GM19193 (cell line): ENCODE results near the gene TBC1D23.

Source experiments
- POLR2A ChIP-seq: IDR thresholded peaks from 4 replicates; pipeline ENCODE4 v1.6.1; 2011; ENCODE audit not compliant: insufficient read depth, insufficient read length; ENCODE audit errors: extremely low read depth

TBC1D23 gene

DNA sequence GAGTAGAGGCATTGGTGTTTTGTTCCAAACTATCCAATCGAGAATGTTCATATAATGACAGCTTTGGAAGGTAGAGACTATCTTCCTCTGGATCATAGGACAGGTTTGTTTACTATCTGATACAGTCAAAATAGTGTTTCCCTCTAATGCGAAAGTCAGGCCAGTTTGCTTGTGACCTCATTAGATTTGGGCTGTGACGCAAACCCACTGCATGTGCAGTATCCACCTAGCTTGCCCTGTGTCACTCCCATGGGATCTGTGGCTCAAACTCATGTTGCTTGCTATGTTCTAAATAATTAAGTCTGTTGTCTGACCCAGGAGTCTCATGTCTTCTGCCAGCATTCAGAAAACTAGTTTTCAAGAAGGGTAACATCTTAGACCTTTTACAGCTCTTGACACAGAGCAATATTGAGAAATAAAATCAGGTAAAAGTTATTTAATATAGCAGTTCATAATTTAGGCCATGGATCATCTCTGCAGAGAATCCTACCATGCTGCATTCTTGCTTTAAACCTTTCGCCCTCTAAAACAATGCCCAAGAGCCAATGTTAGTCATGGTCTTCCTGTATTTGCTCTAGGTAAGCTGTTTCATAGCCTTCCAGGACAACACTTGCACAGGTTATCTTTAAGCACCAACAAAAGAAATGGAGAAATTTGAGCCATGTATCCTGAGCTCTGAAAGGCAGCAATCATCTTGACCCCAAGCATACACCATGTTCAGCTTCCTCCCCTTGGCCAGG, 100.1 kb downstream of the TBC1D23 start:
- TF ChIP-seq POLR2A = no peak

DNA sequence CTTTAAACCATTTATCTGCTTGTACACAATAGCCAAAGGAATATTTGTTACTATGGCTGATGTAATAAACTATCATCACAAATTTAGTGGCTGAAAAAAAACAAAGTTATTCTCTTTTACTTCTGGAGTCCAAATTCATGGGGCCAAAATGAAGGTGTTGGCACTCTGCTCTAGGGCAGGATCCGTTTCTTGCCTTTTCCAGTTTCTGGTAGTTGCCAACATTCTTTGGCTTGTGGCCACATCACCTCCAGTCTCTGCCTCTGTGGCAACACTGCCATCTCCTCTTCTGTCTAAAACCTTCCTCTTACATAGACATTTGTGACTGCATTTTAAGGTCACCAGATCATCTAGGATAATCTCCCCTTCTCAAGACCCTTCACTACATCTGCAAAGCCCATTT, 101.1 kb downstream of the TBC1D23 start:
- no peak for TF ChIP-seq POLR2A

DNA sequence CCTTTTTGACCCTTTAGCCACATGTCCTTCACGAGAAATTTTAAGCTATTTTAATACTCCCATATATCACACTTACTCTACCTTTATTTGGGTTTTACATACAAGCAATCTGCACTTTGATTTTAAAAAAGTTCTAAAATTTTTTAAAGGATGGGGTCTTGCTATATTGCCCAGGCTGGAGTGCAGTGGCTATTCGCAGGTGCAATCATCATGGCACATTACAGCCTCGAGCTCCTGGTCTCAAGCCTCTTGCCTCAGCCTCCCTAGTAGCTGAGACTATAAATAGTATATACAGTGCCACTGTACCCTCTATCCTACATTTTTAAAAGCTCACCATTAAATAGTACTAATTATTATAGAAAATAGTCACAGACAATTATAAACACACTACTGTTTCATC, 103.6 kb downstream of the TBC1D23 start:
- no peak for TF ChIP-seq POLR2A

DNA sequence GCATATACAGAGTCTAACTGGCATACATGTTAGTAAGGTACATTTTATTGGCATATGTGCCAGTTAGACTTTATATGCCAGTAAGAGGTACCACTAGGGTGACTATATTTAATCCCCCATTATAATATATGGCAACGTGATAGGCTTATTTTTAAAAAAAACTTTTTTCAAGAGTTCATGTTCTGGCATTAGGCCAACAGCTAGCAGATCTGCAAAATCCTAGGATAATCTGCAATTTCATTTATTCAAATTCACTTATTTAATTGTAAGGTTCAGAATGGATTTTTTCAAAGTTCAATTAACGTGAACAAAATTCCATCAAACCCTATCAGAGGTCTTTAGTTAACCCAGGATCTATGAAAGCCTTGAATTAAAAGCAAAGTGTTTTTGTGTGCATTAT, 105.6 kb downstream of the TBC1D23 start:
- no peak for TF ChIP-seq POLR2A

DNA sequence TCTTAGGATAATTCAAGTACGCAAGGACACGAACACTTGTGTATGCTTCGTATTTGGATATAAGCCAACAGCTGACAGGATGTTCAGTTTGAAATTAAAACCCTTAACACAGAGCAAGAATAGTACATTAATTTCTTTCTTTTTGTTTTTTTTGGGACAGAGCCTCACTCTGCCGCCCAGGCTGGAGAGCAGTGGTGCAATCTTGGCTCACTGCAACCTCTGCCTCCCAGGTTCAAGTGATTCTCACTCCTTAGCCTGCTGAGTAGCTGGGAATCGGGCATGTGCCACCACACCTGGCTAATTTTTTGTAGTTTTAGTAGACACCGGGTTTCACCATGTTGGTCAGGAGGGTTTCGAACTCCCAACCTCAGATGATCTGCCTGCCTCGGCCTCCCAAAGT, 107.6 kb downstream of the TBC1D23 start:
- no peak for TF ChIP-seq POLR2A

DNA sequence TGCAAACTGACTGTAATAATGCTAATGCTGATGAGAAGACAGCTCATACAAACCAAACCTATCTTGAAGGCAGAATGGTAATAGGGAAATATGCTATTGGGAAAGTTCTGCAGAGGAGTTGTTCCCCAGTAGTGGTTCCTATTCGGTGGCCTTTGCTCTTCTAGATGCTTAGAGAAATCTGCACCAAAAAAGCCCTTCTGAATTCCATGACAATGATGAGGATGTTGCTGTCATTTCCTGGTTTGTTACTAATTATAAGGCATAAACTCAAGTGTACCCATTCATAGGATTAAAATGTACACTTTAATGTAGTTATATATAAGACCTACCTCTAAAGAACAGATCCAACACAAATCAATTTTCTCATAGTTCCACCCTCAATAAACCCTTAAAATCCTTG, 110.0 kb downstream of the TBC1D23 start:
- no peak for TF ChIP-seq POLR2A

DNA sequence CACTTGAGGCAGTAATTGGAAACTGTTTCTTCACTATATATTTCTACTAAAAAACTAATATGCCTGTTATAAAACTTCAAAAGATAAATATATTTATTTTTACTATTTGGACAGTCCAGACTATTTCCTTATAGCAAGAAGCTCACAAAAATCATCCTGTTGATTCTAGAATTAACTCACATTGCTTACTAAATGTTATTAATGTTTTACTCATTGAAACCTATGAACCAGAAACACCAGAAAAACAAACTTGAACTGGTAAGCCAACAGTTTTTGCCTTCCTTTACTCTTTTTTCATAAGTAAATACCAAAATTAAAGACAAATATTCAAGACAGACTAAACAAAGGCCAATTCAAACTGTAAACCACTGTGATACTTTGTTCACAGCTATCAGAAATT, 113.7 kb downstream of the TBC1D23 start:
- no peak for TF ChIP-seq POLR2A
